ENCODE results near the gene CCDC85B. TPM values are rescaled to one million over a fixed set of nuclear protein-coding genes. Genes with fewer than 3 reads are reported as not detected.

The CCDC85B gene
- total RNA-seq, 2 donors from 2014 or later: 75.8 to 100 TPM

- H3K9me3 ChIP-seq: no peaks in the 10 kb centered on the region
- H3K27ac ChIP-seq: no peak overlapping the region
- peaks cover 68% of the 10 kb centered on the region for H3K36me3 ChIP-seq
- DNase-seq (ENCODE audit: low spot score) (no peak), ATAC-seq (ENCODE audit: insufficient number of reproducible peaks, low FRiP score, low read depth) (no peak)
- peaks cover 11 to 28% of the 10 kb centered on the region in 2 donors for H3K4me1 ChIP-seq (ENCODE audit: control insufficient read depth in 1 of 2, low read depth in 2 of 2)
- TF ChIP-seq CTCF (IDR thresholded peaks at IDR 0.05): no peak
- no peaks in the 10 kb centered on the region for H3K27me3 ChIP-seq (replicated peaks; ENCODE audit: insufficient read depth)
- no peak overlapping the region for H3K4me3 ChIP-seq
These were observed 25.6 kb upstream of the CCDC85B start for GRCh38 chr11:65864706-65865471.

- DNase-seq (ENCODE audit: low spot score) (no peak), ATAC-seq (ENCODE audit: insufficient number of reproducible peaks, low FRiP score, low read depth) (no peak)
- Histone ChIP-seq H3K27me3 (replicated peaks; ENCODE audit: insufficient read depth) (no peaks in the 10 kb centered on the region), H3K36me3 (peaks cover 69% of the 10 kb centered on the region), H3K4me3 (no peak overlapping the region), H3K27ac (no peak overlapping the region), H3K4me1 (ENCODE audit: control insufficient read depth in 1 of 2, low read depth in 2 of 2) (peaks cover 11 to 36% of the 10 kb centered on the region in 2 donors), H3K9me3 (no peaks in the 10 kb centered on the region)
- no peak for TF ChIP-seq CTCF (IDR thresholded peaks at IDR 0.05)
These were observed 24.8 kb upstream of the CCDC85B start for GRCh38 chr11:65865550-65866172.

- H3K27me3 ChIP-seq (replicated peaks; ENCODE audit: insufficient read depth): no peaks in the 10 kb centered on the region
- no peak for TF ChIP-seq CTCF (IDR thresholded peaks at IDR 0.05)
- peaks cover 9 to 38% of the 10 kb centered on the region in 2 donors for H3K4me1 ChIP-seq (ENCODE audit: control insufficient read depth in 1 of 2, low read depth in 2 of 2)
- peaks cover 69% of the 10 kb centered on the region for H3K36me3 ChIP-seq
- DNase-seq (ENCODE audit: low spot score) (no peak), ATAC-seq (ENCODE audit: insufficient number of reproducible peaks, low FRiP score, low read depth) (no peak)
- H3K4me3 ChIP-seq: no peak overlapping the region
- no peaks in the 10 kb centered on the region for H3K9me3 ChIP-seq
- H3K27ac ChIP-seq: no peak overlapping the region
These were observed 23.8 kb upstream of the CCDC85B start for GRCh38 chr11:65866509-65867283.

- ATAC-seq (ENCODE audit: insufficient number of reproducible peaks, low FRiP score, low read depth): no peak
- Histone ChIP-seq H3K36me3 (peaks cover 62% of the 10 kb centered on the region), H3K4me1 (ENCODE audit: control insufficient read depth in 1 of 2, low read depth in 2 of 2) (peaks cover 5 to 34% of the 10 kb centered on the region in 2 donors), H3K27me3 (replicated peaks; ENCODE audit: insufficient read depth) (no peaks in the 10 kb centered on the region), H3K4me3 (no peak overlapping the region), H3K27ac (no peak overlapping the region), H3K9me3 (no peaks in the 10 kb centered on the region)
- TF ChIP-seq CTCF (IDR thresholded peaks at IDR 0.05): no peak
- DNase-seq (ENCODE audit: low spot score): no peak
These were observed 23.0 kb upstream of the CCDC85B start for GRCh38 chr11:65867284-65868071.

Measured in thoracic aorta (tissue), 2 donors.